K562 (cell line): Measurements from ENCODE around the gene LAMB4. TPM values are rescaled to one million over a fixed set of nuclear protein-coding genes. Genes with fewer than 3 reads are reported as not detected.

ENCODE experiments used
- ATAC-seq: fragments of 200-7000 bp; cut with Tn5 transposase; 3 replicates; pipeline ENCODE4 v1.9.1; 2020; ENCODE audit warnings: moderate library complexity
- BruUV-seq: library from RNA; stranded (reverse); fragments of 400-500 nt; replicated peaks from 2 replicates; lab custom pipeline; 2021; lab: Mats Ljungman, UMichigan
- CTCF ChIA-PET: fragments of 300-600 bp; formaldehyde crosslinking; extraction: SDS; loops from one replicate; lab custom pipeline; 2021; ENCODE audit warnings: low intra/inter-chr PET ratio; lab: Yijun Ruan, JAX
- POLR2A ChIA-PET: fragments of 300-600, 350-650 bp; sonication (Branson Sonifier 250); formaldehyde crosslinking; extraction: SDS; loops from one replicate; lab custom pipeline; 2021; ENCODE audit warnings: antibody characterized with exemption, inconsistent platforms; lab: Yijun Ruan, JAX
- DNase-seq, 4 experiments: peaks; one replicate each; pipeline versions ENCODE4 v3.0.0 to v3.0.0-alpha.2; 2011 to 2018; ENCODE audit warnings: low spot score in 3 of 4, mixed read lengths in 3 of 4; ENCODE audit errors: extremely low read depth in 1 of 4
- FAIRE-seq: peaks from 2 replicates; lab custom pipeline; 2011; peaks lifted over from hg19 to GRCh38; lab: Jason Lieb, UNC
- H2AFZ ChIP-seq: 2 replicates; pipeline ENCODE4 v1.6.0; 2011; ENCODE audit warnings: low read depth, low read length, control low read depth, inconsistent platforms
- H3K27ac ChIP-seq: fragments of 200-600 bp; 3 replicates; pipeline ENCODE4 v1.8.0; 2011; ENCODE audit warnings: low read depth, mild to moderate bottlenecking, control low read depth, inconsistent platforms, low read length, moderate library complexity, mixed read lengths; ENCODE audit errors: extremely low read depth
- H3K27me3 ChIP-seq, 2 experiments: fragments of 300-600 bp in 1 of 2; 2 replicates in 1 of 2; 3 replicates in 1 of 2; pipeline versions ENCODE4 v1.6.0 to v1.8.0; 2011; ENCODE audit warnings: inconsistent platforms in 2 of 2, low read length in 2 of 2, mild to moderate bottlenecking in 1 of 2, mixed read lengths in 1 of 2, moderate library complexity in 1 of 2; ENCODE audit not compliant: control insufficient read depth in 2 of 2, insufficient read depth in 2 of 2
- H3K36me3 ChIP-seq: fragments of 300-600 bp; 3 replicates; pipeline ENCODE4 v1.8.0; 2011; ENCODE audit warnings: mild to moderate bottlenecking, low read length, inconsistent platforms; ENCODE audit not compliant: control insufficient read depth, insufficient read depth
- H3K4me1 ChIP-seq, 2 experiments: fragments of 200-600 bp in 1 of 2; replicated peaks in 1 of 2; 2 replicates in 1 of 2; 3 replicates in 1 of 2; pipeline versions ENCODE4 v1.5.1 to v1.8.0; 2011; ENCODE audit warnings: inconsistent platforms in 2 of 2, low read length in 2 of 2, mild to moderate bottlenecking in 1 of 2, mixed read lengths in 1 of 2, moderate library complexity in 1 of 2; ENCODE audit not compliant: control insufficient read depth in 2 of 2, insufficient read depth in 2 of 2
- H3K4me2 ChIP-seq: 2 replicates; pipeline ENCODE4 v1.6.1; 2011; ENCODE audit warnings: low read length, control low read depth, inconsistent platforms, mixed read lengths; ENCODE audit not compliant: insufficient read depth
- H3K4me3 ChIP-seq: fragments of 200-600 bp; sonication (generic), shearing (Covaris generic); 2 replicates; pipeline ENCODE4 v1.5.1; 2016; ENCODE audit warnings: control low read depth, inconsistent platforms
- H3K79me2 ChIP-seq: fragments of 200-600 bp; 3 replicates; pipeline ENCODE4 v1.8.0; 2011; ENCODE audit warnings: low read length, inconsistent platforms; ENCODE audit not compliant: control insufficient read depth, insufficient read depth
- H3K9ac ChIP-seq, 2 experiments: 2 replicates each; pipeline versions ENCODE4 v1.6.0 to v1.6.1; 2011; ENCODE audit warnings: low read depth in 2 of 2, low read length in 2 of 2, control low read depth in 1 of 2, inconsistent platforms in 1 of 2, mild to moderate bottlenecking in 1 of 2, mixed read lengths in 1 of 2; ENCODE audit not compliant: insufficient read depth in 1 of 2
- H3K9me1 ChIP-seq: one replicate; pipeline ENCODE4 v1.6.0; 2011; ENCODE audit warnings: inconsistent platforms, mild to moderate bottlenecking, low read length, moderate library complexity; ENCODE audit not compliant: control insufficient read depth, insufficient read depth
- H3K9me3 ChIP-seq: replicated peaks from 2 replicates; pipeline ENCODE4 v1.5.1; 2011; ENCODE audit warnings: low read depth, low read length, inconsistent platforms; ENCODE audit not compliant: control insufficient read depth, insufficient read depth
- H4K20me1 ChIP-seq: replicated peaks from 2 replicates; pipeline ENCODE4 v1.6.1; 2011; ENCODE audit warnings: low read length, inconsistent platforms, mixed read lengths; ENCODE audit not compliant: control insufficient read depth, insufficient read depth
- C11orf30 ChIP-seq: fragments of 450-650 bp; IDR thresholded peaks from 2 replicates; pipeline ENCODE4 v1.6.1; 2016; ENCODE audit warnings: low read depth, mild to moderate bottlenecking
- ELK3 ChIP-seq: fragments of 450-650 bp; formaldehyde crosslinking; IDR thresholded peaks from 2 replicates; pipeline ENCODE4 v1.4.0; 2020; ENCODE audit warnings: mild to moderate bottlenecking
- EP400 ChIP-seq: fragments of 450-650 bp; IDR thresholded peaks from 2 replicates; pipeline ENCODE4 v1.6.1; 2017; ENCODE audit warnings: antibody characterized with exemption, mild to moderate bottlenecking, moderate library complexity
- GATAD2A ChIP-seq: fragments of 450-650 bp; IDR thresholded peaks from 2 replicates; pipeline ENCODE4 v1.6.1; 2017
- MGA ChIP-seq: fragments of 450-650 bp; IDR thresholded peaks from 2 replicates; pipeline ENCODE4 v1.6.1; 2016; ENCODE audit warnings: mild to moderate bottlenecking, moderate library complexity
- SRF ChIP-seq, 2 experiments: fragments of 250-450, 450-650 bp in 1 of 2; sonication (Bioruptor Pico) in 1 of 2; sonication (generic) in 1 of 2; formaldehyde crosslinking; IDR thresholded peaks; 2 replicates each; pipeline versions ENCODE4 v1.5.0 to v1.5.1; 2020 to 2022; ENCODE audit warnings: mild to moderate bottlenecking in 1 of 2, missing genetic modification reagents in 1 of 2
- TRIM24 ChIP-seq, 2 experiments: fragments of 450-650 bp; IDR thresholded peaks; 2 replicates each; pipeline ENCODE4 v1.6.1; 2016
- XRCC5 ChIP-seq: fragments of 200-400 bp; formaldehyde crosslinking; IDR thresholded peaks from 2 replicates; pipeline ENCODE4 v1.6.1; 2017; ENCODE audit warnings: low read depth, mild to moderate bottlenecking, low read length
- ZNF316 ChIP-seq: fragments of 450-650 bp; IDR thresholded peaks from 2 replicates; pipeline ENCODE4 v1.6.1; 2016
- WGBS: fragments of 100-300 bp; shearing (Covaris generic); methylation state at CpG from one replicate; pipeline ENCODE4 v1.1.6; 2016; ENCODE audit warnings: low coverage, mixed read lengths; ENCODE audit not compliant: insufficient coverage; ENCODE audit errors: missing lambda C conversion rate; 5-methylcytosine and 5-hydroxymethylcytosine counted together
- in situ Hi-C: fragments of 300-500 bp; cut with MboI; formaldehyde crosslinking; loops from 4 replicates; pipeline ENCODE4 v1.15.0; 2018; ENCODE audit warnings: inconsistent platforms, mixed read lengths
- intact Hi-C: fragments of 100-400 bp; cut with micrococcal nuclease; formaldehyde crosslinking; loops from 2 replicates; pipeline ENCODE4 v1.14.2; 2022
- polyA plus RNA-seq, 8 experiments: library from polyadenylated mRNA; depleted of rRNA in 4 of 8; stranded (reverse) in 5 of 8; unstranded in 3 of 8; fragments of >200 nt; fragmentation: Nextera tagmentation in 2 of 8; fragmentation: Illumina TruSeq in 1 of 8; extraction: Ambion mirVana in 2 of 8; extraction: Trizol in 1 of 8; gene quantifications; 2 replicates each; pipeline versions ENCODE4 v1.2.1 to v1.2.3, GENCODE V29; 2011 to 2014; ENCODE audit warnings: inconsistent platforms in 1 of 8, missing spikeins in 1 of 8
- total RNA-seq, 7 experiments: library from RNA; depleted of rRNA in 6 of 7; stranded (reverse); fragments of >200 nt in 6 of 7; fragmentation: Illumina TruSeq in 2 of 7; extraction: Trizol in 2 of 7; gene quantifications; 2 replicates each; pipeline versions ENCODE4 v1.2.1 to v1.2.3, GENCODE V29; 2011 to 2021; ENCODE audit warnings: low replicate concordance in 1 of 7

The LAMB4 gene
- total and polyA plus RNA-seq, 9 of the 15 experiments (the other 6 are each of a cell fraction or from before 2014, with no cell fraction given) = 0.06 to 0.13 (median 0.07) TPM; not detected in 6

GRCh38 chr7:108097703-108098102, 32.5 kb downstream of the LAMB4 start (continued):
- 0 out of 4 replicates have a peak, but pooled peaks of 1 of the 2 experiments have one; percentile 9 for TF ChIP-seq TRIM24 (IDR thresholded peaks at IDR 0.05)
- peak; percentile 16; the same call in 1 of the 2 replicates for TF ChIP-seq EP400
- TF ChIP-seq ELK3 (CRISPR knock-in tag) = no peak
- 0 out of 2 replicates have a peak, but pooled peaks have one; percentile 38 for TF ChIP-seq XRCC5
- TF ChIP-seq, all 486 proteins: peak for 17

GRCh38 chr7:108096996-108097395, 33.2 kb downstream of the LAMB4 start:
- Histone ChIP-seq H3K9ac (no peak overlapping the region), H3K9me1 (no peaks in the 10 kb centered on the region), H3K4me2 (no peak overlapping the region), H3K4me3 (no peak overlapping the region), H3K79me2 (no peaks in the 10 kb centered on the region), H3K9me3 (no peaks in the 10 kb centered on the region), H3K27me3 (no peaks in the 10 kb centered on the region), H3K27ac (no peak overlapping the region), H3K4me1 (peaks cover 3 to 12% of the 10 kb centered on the region in 2 experiments; a peak in 3 of 5 replicates), H4K20me1 (no peaks in the 10 kb centered on the region), H2AFZ (peak overlapping the region; percentile 8; the same call in 1 of the 2 replicates), H3K36me3 (no peaks in the 10 kb centered on the region)
- in situ Hi-C loops (no loop called here), intact Hi-C loops (loop anchor here (5.0 kb wide), 1 partner anchor 60 kb away; no protein-coding TSS in a partner anchor)
- ChIA-PET CTCF (no interaction called here), POLR2A (interaction anchor here (0.5 to 1.2 kb wide), 4 partner anchors 9 to 354 kb away, joined by 3 read pairs; no protein-coding TSS in a partner anchor)
- WGBS = 86% methylated on average over 4 of the region's 4 CpGs
- ATAC-seq (no peak), FAIRE-seq (no peak), DNase-seq (no peak)
- no TSS peak for BruUV-seq
- TF ChIP-seq ZNF316 = peak; percentile 58
- TF ChIP-seq GATAD2A = no peak
- TF ChIP-seq SRF (CRISPR knock-in tag; IDR thresholded peaks at IDR 0.05) = peak in 1 of 2 experiments; percentile 81; a peak in 1 of 4 replicates
- peak; percentile 11 for TF ChIP-seq C11orf30
- TF ChIP-seq MGA = 0 out of 2 replicates have a peak, but pooled peaks have one; percentile 10
